ENCODE measurements around the gene CCNY. TPM values are rescaled to one million over a fixed set of nuclear protein-coding genes. Genes with fewer than 3 reads are reported as not detected.

CCNY gene
- total RNA-seq, 1 experiment from 2014 or later = 53.3 TPM

GRCh38 chr10:35507519-35508109 is 171.3 kb downstream of the CCNY start (continued):
- TF ChIP-seq, protein P1, sequence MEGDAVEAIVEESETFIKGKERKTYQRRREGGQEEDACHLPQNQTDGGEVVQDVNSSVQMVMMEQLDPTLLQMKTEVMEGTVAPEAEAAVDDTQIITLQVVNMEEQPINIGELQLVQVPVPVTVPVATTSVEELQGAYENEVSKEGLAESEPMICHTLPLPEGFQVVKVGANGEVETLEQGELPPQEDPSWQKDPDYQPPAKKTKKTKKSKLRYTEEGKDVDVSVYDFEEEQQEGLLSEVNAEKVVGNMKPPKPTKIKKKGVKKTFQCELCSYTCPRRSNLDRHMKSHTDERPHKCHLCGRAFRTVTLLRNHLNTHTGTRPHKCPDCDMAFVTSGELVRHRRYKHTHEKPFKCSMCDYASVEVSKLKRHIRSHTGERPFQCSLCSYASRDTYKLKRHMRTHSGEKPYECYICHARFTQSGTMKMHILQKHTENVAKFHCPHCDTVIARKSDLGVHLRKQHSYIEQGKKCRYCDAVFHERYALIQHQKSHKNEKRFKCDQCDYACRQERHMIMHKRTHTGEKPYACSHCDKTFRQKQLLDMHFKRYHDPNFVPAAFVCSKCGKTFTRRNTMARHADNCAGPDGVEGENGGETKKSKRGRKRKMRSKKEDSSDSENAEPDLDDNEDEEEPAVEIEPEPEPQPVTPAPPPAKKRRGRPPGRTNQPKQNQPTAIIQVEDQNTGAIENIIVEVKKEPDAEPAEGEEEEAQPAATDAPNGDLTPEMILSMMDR (IDR thresholded peaks at IDR 0.05) = no peak

- H3K9me3 Mint-ChIP-seq = no peaks in the 10 kb centered on the region
- DNase-seq (ENCODE audit: low spot score) = no peak
- no peaks in the 10 kb centered on the region; the same call in 1 of the 2 replicates for H3K27me3 Mint-ChIP-seq (ENCODE audit: low read depth)
- ATAC-seq = no peak
- ChIA-PET CTCF (no interaction called here), POLR2A (no interaction called here)
- TF ChIP-seq JUN (CRISPR knock-in tag; IDR thresholded peaks at IDR 0.05) (no peak), EMX1 (CRISPR knock-in tag; IDR thresholded peaks at IDR 0.05) (no peak), NR1H2 (CRISPR knock-in tag; IDR thresholded peaks at IDR 0.05) (no peak), ZBTB21 (CRISPR knock-in tag; IDR thresholded peaks at IDR 0.05; ENCODE audit: borderline replicate concordance) (no peak), SMAD3 (CRISPR knock-in tag; IDR thresholded peaks at IDR 0.05; ENCODE audit: borderline replicate concordance) (no peak), HMGA2 (CRISPR knock-in tag; IDR thresholded peaks at IDR 0.05) (no peak), PRRX2 (CRISPR knock-in tag; IDR thresholded peaks at IDR 0.05) (no peak)
- no peak overlapping the region for H3K4me3 Mint-ChIP-seq
- H3K27ac Mint-ChIP-seq = no peak overlapping the region
- H3K36me3 Mint-ChIP-seq = peaks cover 4% of the 10 kb centered on the region; the same call in 1 of the 2 replicates
- peaks cover 42% of the 10 kb centered on the region for H3K4me1 Mint-ChIP-seq
Observed at GRCh38 chr10:35508647-35509046, 172.3 kb downstream of the CCNY start.

- Mint-ChIP-seq H3K4me3 (no peak overlapping the region), H3K4me1 (peaks cover 32% of the 10 kb centered on the region), H3K9me3 (no peaks in the 10 kb centered on the region), H3K36me3 (peaks cover 4% of the 10 kb centered on the region; the same call in 1 of the 2 replicates), H3K27ac (peak overlapping the region; percentile 73), H3K27me3 (ENCODE audit: low read depth) (no peaks in the 10 kb centered on the region; the same call in 1 of the 2 replicates)
- ATAC-seq (no peak), DNase-seq (ENCODE audit: low spot score) (no peak)
- TF ChIP-seq AFF4 (CRISPR knock-in tag; IDR thresholded peaks at IDR 0.05; ENCODE audit: borderline replicate concordance) (no peak), GTF2I (CRISPR knock-in tag; conservative IDR thresholded peaks at IDR 0.05) (no peak), CREM (CRISPR knock-in tag; IDR thresholded peaks at IDR 0.05) (no peak), SP1 (CRISPR knock-in tag; conservative IDR thresholded peaks at IDR 0.05) (no peak), PRRX2 (CRISPR knock-in tag; IDR thresholded peaks at IDR 0.05) (no peak), HMGA2 (CRISPR knock-in tag; IDR thresholded peaks at IDR 0.05) (no peak), ZNF416 (CRISPR knock-in tag; IDR thresholded peaks at IDR 0.05) (no peak), ZNF232 (CRISPR knock-in tag; IDR thresholded peaks at IDR 0.05) (no peak), TCF7 (CRISPR knock-in tag; IDR thresholded peaks at IDR 0.05; ENCODE audit: low read depth) (no peak), ZNF512 (CRISPR knock-in tag; IDR thresholded peaks at IDR 0.05; ENCODE audit: borderline replicate concordance) (no peak), FOXJ3 (CRISPR knock-in tag; IDR thresholded peaks at IDR 0.05; ENCODE audit: borderline replicate concordance) (no peak), GRHL2 (CRISPR knock-in tag; IDR thresholded peaks at IDR 0.05; ENCODE audit: insufficient replicate concordance, severe bottlenecking) (no peak)
- TF ChIP-seq, protein P2, sequence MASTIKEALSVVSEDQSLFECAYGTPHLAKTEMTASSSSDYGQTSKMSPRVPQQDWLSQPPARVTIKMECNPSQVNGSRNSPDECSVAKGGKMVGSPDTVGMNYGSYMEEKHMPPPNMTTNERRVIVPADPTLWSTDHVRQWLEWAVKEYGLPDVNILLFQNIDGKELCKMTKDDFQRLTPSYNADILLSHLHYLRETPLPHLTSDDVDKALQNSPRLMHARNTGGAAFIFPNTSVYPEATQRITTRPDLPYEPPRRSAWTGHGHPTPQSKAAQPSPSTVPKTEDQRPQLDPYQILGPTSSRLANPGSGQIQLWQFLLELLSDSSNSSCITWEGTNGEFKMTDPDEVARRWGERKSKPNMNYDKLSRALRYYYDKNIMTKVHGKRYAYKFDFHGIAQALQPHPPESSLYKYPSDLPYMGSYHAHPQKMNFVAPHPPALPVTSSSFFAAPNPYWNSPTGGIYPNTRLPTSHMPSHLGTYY (CRISPR knock-in tag; IDR thresholded peaks at IDR 0.05) = no peak
- TF ChIP-seq, protein P3, sequence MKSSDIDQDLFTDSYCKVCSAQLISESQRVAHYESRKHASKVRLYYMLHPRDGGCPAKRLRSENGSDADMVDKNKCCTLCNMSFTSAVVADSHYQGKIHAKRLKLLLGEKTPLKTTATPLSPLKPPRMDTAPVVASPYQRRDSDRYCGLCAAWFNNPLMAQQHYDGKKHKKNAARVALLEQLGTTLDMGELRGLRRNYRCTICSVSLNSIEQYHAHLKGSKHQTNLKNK (CRISPR knock-in tag; IDR thresholded peaks at IDR 0.05) = no peak
- ChIA-PET POLR2A (no interaction called here), CTCF (no interaction called here)
Observed at GRCh38 chr10:35510891-35511290, 174.6 kb downstream of the CCNY start.

Data from WTC11 (cell line).